Ovary (tissue), 3 donors: Measurements from ENCODE around the gene NUDT8.

Experiments
- EP300 ChIP-seq: sonication (generic); formaldehyde crosslinking; IDR thresholded peaks from one replicate; pipeline ENCODE4 v1.6.1; 2017; ENCODE audit warnings: antibody characterized with exemption
- POLR2A ChIP-seq: fragments of 450-650 bp; IDR thresholded peaks from one replicate; pipeline ENCODE4 v1.6.1; 2017; ENCODE audit warnings: antibody characterized with exemption, mild to moderate bottlenecking, moderate library complexity
- TF ChIP-seq, protein P1 (sequence below), 3 donors: fragments of 450-650 bp in 2 of 3; fragments of 200-600 bp in 1 of 3; IDR thresholded peaks; one replicate each; pipeline versions ENCODE4 v1.5.1 to v1.8.0; 2016 to 2022; ENCODE audit warnings: antibody characterized with exemption in 3 of 3, mild to moderate bottlenecking in 1 of 3
- donor health status: DM: no; HTN: no; CAD: no.

DNA sequence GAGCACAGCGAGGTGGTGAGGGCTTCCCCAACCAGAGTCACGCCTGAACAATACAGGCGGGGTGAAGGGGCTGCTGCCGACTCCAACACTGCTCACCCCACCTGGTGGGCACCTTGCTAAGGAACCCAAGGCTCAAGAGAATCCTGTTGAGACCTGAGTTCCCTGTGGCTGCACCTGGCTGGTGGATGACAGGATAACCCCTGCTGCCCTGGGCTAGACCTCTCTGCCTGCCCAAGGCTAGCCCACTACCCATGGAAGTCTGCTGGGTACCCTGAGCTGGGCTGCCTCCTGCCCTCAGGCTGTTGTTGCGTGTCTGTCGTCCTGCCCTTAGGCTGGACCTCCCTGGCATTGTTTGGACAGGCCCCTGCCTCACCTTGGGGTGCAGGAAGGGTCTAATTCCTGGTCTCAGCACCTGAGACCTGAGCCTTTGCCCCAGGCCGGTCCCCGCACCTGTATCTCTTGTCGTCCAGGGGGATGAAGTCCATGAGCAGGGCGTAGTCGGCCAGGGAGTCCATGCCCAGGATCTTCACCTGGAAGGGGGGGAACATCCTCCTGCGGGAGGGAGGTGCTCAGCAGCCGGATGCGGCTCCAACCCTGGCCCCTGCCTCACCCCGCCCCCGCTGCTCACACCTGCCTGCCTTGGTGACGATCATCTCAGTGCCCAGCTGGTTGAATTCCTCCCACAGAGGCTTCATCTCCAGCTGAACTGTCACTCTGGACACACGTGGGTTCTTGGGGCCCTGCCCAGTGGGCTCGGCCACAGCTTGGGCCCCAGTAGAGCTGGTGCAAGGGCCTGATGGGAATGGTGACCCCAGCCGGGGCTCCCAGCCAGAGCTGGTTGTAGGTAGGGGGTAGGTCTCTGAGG lies 4.9 kb upstream of the NUDT8 start:
- TF ChIP-seq, protein P1, sequence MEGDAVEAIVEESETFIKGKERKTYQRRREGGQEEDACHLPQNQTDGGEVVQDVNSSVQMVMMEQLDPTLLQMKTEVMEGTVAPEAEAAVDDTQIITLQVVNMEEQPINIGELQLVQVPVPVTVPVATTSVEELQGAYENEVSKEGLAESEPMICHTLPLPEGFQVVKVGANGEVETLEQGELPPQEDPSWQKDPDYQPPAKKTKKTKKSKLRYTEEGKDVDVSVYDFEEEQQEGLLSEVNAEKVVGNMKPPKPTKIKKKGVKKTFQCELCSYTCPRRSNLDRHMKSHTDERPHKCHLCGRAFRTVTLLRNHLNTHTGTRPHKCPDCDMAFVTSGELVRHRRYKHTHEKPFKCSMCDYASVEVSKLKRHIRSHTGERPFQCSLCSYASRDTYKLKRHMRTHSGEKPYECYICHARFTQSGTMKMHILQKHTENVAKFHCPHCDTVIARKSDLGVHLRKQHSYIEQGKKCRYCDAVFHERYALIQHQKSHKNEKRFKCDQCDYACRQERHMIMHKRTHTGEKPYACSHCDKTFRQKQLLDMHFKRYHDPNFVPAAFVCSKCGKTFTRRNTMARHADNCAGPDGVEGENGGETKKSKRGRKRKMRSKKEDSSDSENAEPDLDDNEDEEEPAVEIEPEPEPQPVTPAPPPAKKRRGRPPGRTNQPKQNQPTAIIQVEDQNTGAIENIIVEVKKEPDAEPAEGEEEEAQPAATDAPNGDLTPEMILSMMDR (IDR thresholded peaks at IDR 0.05): no peak
- TF ChIP-seq EP300: no peak
- no peak for TF ChIP-seq POLR2A
